GM12878 (cell line): ENCODE results near the gene PROSER2. TPM values are rescaled to one million over a fixed set of nuclear protein-coding genes. Genes with fewer than 3 reads are reported as not detected.

ENCODE experiments used
- ATAC-seq: fragments of 200-7000 bp; cut with Tn5 transposase; 3 replicates; pipeline ENCODE4 v1.9.1; 2020; ENCODE audit warnings: mild to moderate bottlenecking, moderate library complexity
- BruUV-seq: library from RNA; stranded (reverse); fragments of 400-500 nt; replicated peaks from 2 replicates; lab custom pipeline; 2021; lab: Mats Ljungman, UMichigan
- CTCF ChIA-PET: fragments of 300-600 bp; sonication (Branson Sonifier 250); formaldehyde crosslinking; extraction: SDS; loops from one replicate; lab custom pipeline; 2021; ENCODE audit warnings: inconsistent platforms; lab: Yijun Ruan, JAX
- POLR2A ChIA-PET: fragments of 350-600 bp; formaldehyde crosslinking; extraction: SDS; loops from one replicate; lab custom pipeline; 2021; ENCODE audit warnings: inconsistent platforms; lab: Charles Lee
- RAD21 ChIA-PET: fragments of 300-600 bp; sonication (Branson Sonifier 250); formaldehyde crosslinking; loops from one replicate; lab custom pipeline; 2023; ENCODE audit warnings: antibody characterized with exemption; ENCODE audit not compliant: unreplicated experiment; lab: Charles Lee
- SMC1A ChIA-PET: fragments of 300-600 bp; sonication (Branson Sonifier 250); formaldehyde crosslinking; loops from one replicate; lab custom pipeline; 2023; ENCODE audit not compliant: unreplicated experiment, uncharacterized antibody; lab: Charles Lee
- DNase-seq: peaks from one replicate; pipeline ENCODE4 v3.0.0-alpha.2; 2011; ENCODE audit warnings: low read depth, low spot score
- FAIRE-seq: peaks from 3 replicates; lab custom pipeline; 2011; peaks lifted over from hg19 to GRCh38; lab: Jason Lieb, UNC
- H2AFZ ChIP-seq: 2 replicates; pipeline ENCODE4 v1.6.0; 2011; ENCODE audit warnings: low read depth, low read length, control low read depth; ENCODE audit not compliant: control insufficient read depth
- H3K27ac ChIP-seq: 2 replicates; pipeline ENCODE4 v1.5.1; 2011; ENCODE audit warnings: control low read depth; ENCODE audit not compliant: control insufficient read depth, insufficient read depth
- H3K27me3 ChIP-seq, 2 experiments: replicated peaks in 1 of 2; 2 replicates each; pipeline versions ENCODE4 v1.6.0 to v1.6.1; 2011; ENCODE audit warnings: low read length in 1 of 2; ENCODE audit not compliant: control insufficient read depth in 2 of 2, insufficient read depth in 2 of 2
- H3K36me3 ChIP-seq, 2 experiments: 2 replicates each; pipeline ENCODE4 v1.5.1; 2011; ENCODE audit warnings: low read length in 1 of 2; ENCODE audit not compliant: control insufficient read depth in 2 of 2, insufficient read depth in 2 of 2
- H3K4me1 ChIP-seq: 2 replicates; pipeline ENCODE4 v1.6.1; 2011; ENCODE audit warnings: mild to moderate bottlenecking, low read length, moderate library complexity, mixed read lengths; ENCODE audit not compliant: control insufficient read depth, insufficient read depth
- H3K4me2 ChIP-seq: 2 replicates; pipeline ENCODE4 v1.6.0; 2011; ENCODE audit warnings: control low read depth; ENCODE audit not compliant: control insufficient read depth, insufficient read depth
- H3K4me3 ChIP-seq: fragments of 200-600 bp; sonication (generic); 2 replicates; pipeline ENCODE4 v1.5.1; 2016
- H3K79me2 ChIP-seq: 2 replicates; pipeline ENCODE4 v1.6.0; 2011; ENCODE audit warnings: low read length; ENCODE audit not compliant: control insufficient read depth, insufficient read depth
- H3K9ac ChIP-seq: 2 replicates; pipeline ENCODE4 v1.8.0; 2011; ENCODE audit warnings: low read length, control low read depth, mixed read lengths; ENCODE audit not compliant: control insufficient read depth, insufficient read depth
- H3K9me3 ChIP-seq: replicated peaks from 3 replicates; pipeline ENCODE4 v1.5.1; 2011; ENCODE audit warnings: mild to moderate bottlenecking, low read length; ENCODE audit not compliant: control insufficient read depth, insufficient read depth
- H4K20me1 ChIP-seq: 2 replicates; pipeline ENCODE4 v1.6.0; 2011; ENCODE audit not compliant: control insufficient read depth, insufficient read depth
- BHLHE40 ChIP-seq, 2 experiments: fragments of 450-650 bp in 1 of 2; IDR thresholded peaks; 2 replicates each; pipeline ENCODE4 v1.6.1; 2011 to 2017; ENCODE audit warnings: low read depth in 2 of 2, borderline replicate concordance in 1 of 2, improper control_type of control experiment in 1 of 2, low read length in 1 of 2, mild to moderate bottlenecking in 1 of 2
- ETV6 ChIP-seq, 2 experiments: fragments of 450-650 bp in 1 of 2; IDR thresholded peaks in 1 of 2; conservative IDR thresholded peaks in 1 of 2; 2 replicates each; pipeline ENCODE4 v1.6.1; 2014; ENCODE audit warnings: antibody characterized with exemption in 1 of 2, borderline replicate concordance in 1 of 2, low read depth in 1 of 2, mild to moderate bottlenecking in 1 of 2, moderate library complexity in 1 of 2
- FOXM1 ChIP-seq: IDR thresholded peaks from 2 replicates; pipeline ENCODE4 v1.6.1; 2012; ENCODE audit warnings: low read depth, mild to moderate bottlenecking, inconsistent platforms, low read length, moderate library complexity
- HDAC2 ChIP-seq: fragments of 200-600 bp; sonication (generic); IDR thresholded peaks from 2 replicates; pipeline ENCODE4 v1.6.1; 2017
- HDGF ChIP-seq: fragments of 450-650 bp; IDR thresholded peaks from 2 replicates; pipeline ENCODE4 v1.6.1; 2016; ENCODE audit warnings: antibody characterized with exemption
- NBN ChIP-seq: fragments of 450-650 bp; IDR thresholded peaks from 2 replicates; pipeline ENCODE4 v1.6.1; 2016
- NFXL1 ChIP-seq: fragments of 450-650 bp; IDR thresholded peaks from 2 replicates; pipeline ENCODE4 v1.6.1; 2017; ENCODE audit warnings: antibody characterized with exemption, mild to moderate bottlenecking, borderline replicate concordance
- NRF1 ChIP-seq: conservative IDR thresholded peaks from 2 replicates; pipeline ENCODE4 v1.6.1; 2011; ENCODE audit warnings: mild to moderate bottlenecking, low read depth, low read length, improper control_type of control experiment
- POLR2AphosphoS2 ChIP-seq: IDR thresholded peaks from 2 replicates; pipeline ENCODE4 v1.6.1; 2011; ENCODE audit warnings: low read depth, mild to moderate bottlenecking, low read length, improper control_type of control experiment, moderate library complexity
- SIX5 ChIP-seq: IDR thresholded peaks from 2 replicates; pipeline ENCODE4 v1.6.1; 2011; ENCODE audit warnings: mild to moderate bottlenecking, low read depth, low read length, moderate library complexity; ENCODE audit not compliant: severe bottlenecking
- SP1 ChIP-seq: IDR thresholded peaks from one replicate; pipeline ENCODE4 v1.6.1; 2011; ENCODE audit warnings: low read depth, low read length
- SPI1 ChIP-seq: IDR thresholded peaks from 2 replicates; pipeline ENCODE4 v1.6.1; 2011; ENCODE audit warnings: low read depth, mild to moderate bottlenecking, low read length, moderate library complexity, borderline replicate concordance; ENCODE audit not compliant: insufficient read depth
- SUZ12 ChIP-seq: fragments of 200-600 bp; sonication (generic); IDR thresholded peaks from one replicate; pipeline ENCODE4 v1.6.1; 2018; ENCODE audit warnings: antibody characterized with exemption, mild to moderate bottlenecking; ENCODE audit not compliant: unreplicated experiment
- TBL1XR1 ChIP-seq: IDR thresholded peaks from 2 replicates; pipeline ENCODE4 v1.6.1; 2012; ENCODE audit warnings: low read depth, low read length, improper control_type of control experiment
- ZZZ3 ChIP-seq: IDR thresholded peaks from 2 replicates; pipeline ENCODE4 v1.6.1; 2011; ENCODE audit warnings: low read depth; ENCODE audit not compliant: control insufficient read depth, insufficient read length
- WGBS: methylation state at CpG from one replicate; pipeline ENCODE4 v1.1.6; 2016; ENCODE audit warnings: low lambda C conversion rate; ENCODE audit not compliant: insufficient replicate concordance, insufficient coverage; ENCODE audit errors: missing lambda C conversion rate; 5-methylcytosine and 5-hydroxymethylcytosine counted together
- in situ Hi-C: fragments of 300-500 bp; cut with MboI; formaldehyde crosslinking; loops from 9 replicates; pipeline ENCODE4 v1.14.3; 2018; ENCODE audit warnings: mixed read lengths
- intact Hi-C: fragments of 100-400 bp; cut with micrococcal nuclease; formaldehyde crosslinking; loops from one replicate; pipeline ENCODE4 v1.14.2; 2022; ENCODE audit not compliant: unreplicated experiment
- polyA plus RNA-seq, 11 experiments: library from polyadenylated mRNA; depleted of rRNA in 4 of 11; unstranded in 6 of 11; stranded (reverse) in 5 of 11; fragments of >200 nt; fragmentation: Nextera tagmentation in 4 of 11; fragmentation: Illumina TruSeq in 1 of 11; extraction: Ambion mirVana in 4 of 11; extraction: Trizol in 1 of 11; gene quantifications; 1 replicate in 1 of 11; 2 replicates in 10 of 11; pipeline versions ENCODE4 v1.2.1 to v1.2.3, GENCODE V29; 2011 to 2016; ENCODE audit warnings: inconsistent platforms in 2 of 11, missing spikeins in 2 of 11, low read depth in 1 of 11
- total RNA-seq, 4 experiments: library from RNA; depleted of rRNA in 3 of 4; stranded (reverse); fragments of >200 nt in 3 of 4; fragmentation: Illumina TruSeq in 1 of 4; extraction: Trizol in 1 of 4; gene quantifications; 2 replicates each; pipeline versions ENCODE4 v1.2.1 to v1.2.3, GENCODE V29; 2013 to 2021
- TF ChIP-seq, protein P1 (sequence below): fragments of 450-650 bp; IDR thresholded peaks from 2 replicates; pipeline ENCODE4 v1.6.1; 2016; ENCODE audit warnings: mild to moderate bottlenecking

Gene PROSER2
- total and polyA plus RNA-seq, 10 of the 15 experiments (the other 5 are each of a cell fraction or from before 2014, with no cell fraction given) = 0.04 to 0.25 (median 0.07) TPM; not detected in 6

DNA sequence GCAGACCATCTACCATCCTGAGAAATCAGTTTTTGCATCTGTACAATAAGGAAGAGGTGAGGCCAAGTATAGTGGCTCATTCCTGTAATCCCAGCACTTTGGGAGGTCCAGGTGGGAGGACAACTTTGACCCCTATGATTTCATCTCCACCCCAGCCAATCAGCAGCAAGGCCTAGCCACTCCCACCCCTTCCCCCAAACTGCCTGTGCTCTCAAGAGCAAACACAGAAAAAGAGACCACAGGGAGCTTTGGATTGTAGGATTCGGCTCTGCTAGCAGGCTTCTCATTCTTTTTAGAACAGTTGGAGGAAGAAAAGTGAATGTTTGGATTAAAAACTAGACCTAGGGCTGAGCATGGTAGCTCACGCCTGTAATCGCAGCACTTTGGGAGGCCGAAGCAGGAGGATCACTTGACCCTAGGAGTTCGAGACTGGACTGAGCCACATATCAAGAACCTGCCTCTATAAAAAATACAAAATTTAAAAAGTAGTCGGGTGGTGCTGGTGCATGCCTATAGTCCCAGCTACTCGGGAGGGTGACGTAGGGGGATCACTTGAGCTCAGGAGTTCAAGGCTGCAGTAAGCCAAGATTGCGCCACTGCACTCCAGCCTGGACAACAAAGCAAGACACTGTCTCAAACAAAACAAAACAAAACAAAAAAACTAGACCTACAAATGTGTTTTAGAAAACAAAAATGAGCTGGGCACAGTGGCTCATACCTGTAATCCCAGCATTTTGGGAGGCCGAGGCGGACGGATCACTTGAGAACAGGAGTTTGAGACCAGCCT lies 25.1 kb upstream of the PROSER2 start:
- WGBS = 65% methylated on average over 12 of the region's 12 CpGs
- intact Hi-C loops = no loop called here
- SMC1A ChIA-PET = interaction anchor here (0.6 kb wide), 1 partner anchor 66 kb away, joined by 3 read pairs; no protein-coding TSS in a partner anchor

More for the DNA sequence above, 25.1 kb upstream of the PROSER2 start:
- H3K4me3 ChIP-seq = no peak overlapping the region
- no peak overlapping the region for H3K27ac ChIP-seq
- H4K20me1 ChIP-seq = no peaks in the 10 kb centered on the region
- TF ChIP-seq NRF1 (no peak), SPI1 (no peak), HDGF (no peak), SIX5 (no peak), POLR2AphosphoS2 (no peak), NBN (no peak), NFXL1 (no peak), SUZ12 (no peak), BHLHE40 (IDR thresholded peaks at IDR 0.05; ENCODE audit: borderline replicate concordance in 1 of 2, low read depth in 2 of 2, low read length in 1 of 2) (no peak), FOXM1 (no peak), SP1 (no peak), ZZZ3 (no peak), TBL1XR1 (no peak), ETV6 (conservative IDR thresholded peaks at IDR 0.05 in 1 of 2, IDR thresholded peaks at IDR 0.05 in 1 of 2; ENCODE audit: borderline replicate concordance in 1 of 2, low read depth in 1 of 2) (no peak), HDAC2 (no peak)
- TF ChIP-seq, protein P1, sequence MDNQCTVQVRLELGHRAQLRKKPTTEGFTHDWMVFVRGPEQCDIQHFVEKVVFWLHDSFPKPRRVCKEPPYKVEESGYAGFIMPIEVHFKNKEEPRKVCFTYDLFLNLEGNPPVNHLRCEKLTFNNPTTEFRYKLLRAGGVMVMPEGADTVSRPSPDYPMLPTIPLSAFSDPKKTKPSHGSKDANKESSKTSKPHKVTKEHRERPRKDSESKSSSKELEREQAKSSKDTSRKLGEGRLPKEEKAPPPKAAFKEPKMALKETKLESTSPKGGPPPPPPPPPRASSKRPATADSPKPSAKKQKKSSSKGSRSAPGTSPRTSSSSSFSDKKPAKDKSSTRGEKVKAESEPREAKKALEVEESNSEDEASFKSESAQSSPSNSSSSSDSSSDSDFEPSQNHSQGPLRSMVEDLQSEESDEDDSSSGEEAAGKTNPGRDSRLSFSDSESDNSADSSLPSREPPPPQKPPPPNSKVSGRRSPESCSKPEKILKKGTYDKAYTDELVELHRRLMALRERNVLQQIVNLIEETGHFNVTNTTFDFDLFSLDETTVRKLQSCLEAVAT = no peak
- DNase-seq = no peak
- no peaks in the 10 kb centered on the region for H3K27me3 ChIP-seq
- H3K9me3 ChIP-seq = no peaks in the 10 kb centered on the region
- no peak overlapping the region for H3K4me2 ChIP-seq
- ChIA-PET RAD21 (interaction anchor here (1.1 kb wide), 1 partner anchor 22 kb away, joined by 3 read pairs; no protein-coding TSS in a partner anchor), CTCF (interaction anchor here (1.3 to 2.9 kb wide), 4 partner anchors 10 to 27 kb away, joined by 3 to 9 read pairs (median 6); no protein-coding TSS in a partner anchor), POLR2A (interaction anchor here (0.6 kb wide), 1 partner anchor 11 kb away, joined by 3 read pairs; no protein-coding TSS in a partner anchor)
- no peaks in the 10 kb centered on the region for H3K4me1 ChIP-seq
- BruUV-seq = no TSS peak
- no peak overlapping the region for H2AFZ ChIP-seq
- no peak for FAIRE-seq
- no peaks in the 10 kb centered on the region for H3K36me3 ChIP-seq
- in situ Hi-C loops = loop anchor here (5.0 kb wide), 1 partner anchor 184 kb away; no protein-coding TSS in a partner anchor
- no peak for ATAC-seq
- no peaks in the 10 kb centered on the region for H3K79me2 ChIP-seq
- no peak overlapping the region for H3K9ac ChIP-seq
